ENCODE results near the gene NUAK1. TPM values are rescaled to one million over a fixed set of nuclear protein-coding genes. Genes with fewer than 3 reads are reported as not detected.

Gene NUAK1
- total and polyA plus RNA-seq, 2 experiments from 2014 or later = 5.4 to 16.9 TPM

- Mint-ChIP-seq H3K9me3 (no peaks in the 10 kb centered on the region; the same call in 2 of the 3 replicates), H3K36me3 (ENCODE audit: low read depth) (no peaks in the 10 kb centered on the region), H3K27me3 (ENCODE audit: insufficient read depth, low read depth, poor library complexity) (peaks cover 3% of the 10 kb centered on the region), H3K4me3 (no peak overlapping the region), H3K4me1 (no peaks in the 10 kb centered on the region; the same call in 1 of the 3 replicates), H3K27ac (no peak overlapping the region)
- H3K79me2 ChIP-seq (replicated peaks; ENCODE audit: insufficient read depth) = no peaks in the 10 kb centered on the region
- H3K27me3 ChIP-seq (ENCODE audit: insufficient read depth) = no peaks in the 10 kb centered on the region
- H3K4me3 ChIP-seq = no peak overlapping the region
- ATAC-seq (no peak), DNase-seq (ENCODE audit: low spot score) (no peak)
- H3K4me2 ChIP-seq = no peak overlapping the region
- no peaks in the 10 kb centered on the region for H4K20me1 ChIP-seq (replicated peaks; ENCODE audit: insufficient read depth)
- H3K9me2 ChIP-seq (ENCODE audit: insufficient read depth) = no peaks in the 10 kb centered on the region
- TF ChIP-seq CREB1 (CRISPR knock-in tag; IDR thresholded peaks at IDR 0.05; ENCODE audit: low read depth) = no peak
- no peaks in the 10 kb centered on the region for H3K36me3 ChIP-seq (ENCODE audit: insufficient read depth)
- H3K27ac ChIP-seq (ENCODE audit: low read depth) = no peak overlapping the region
- 0 out of 2 replicates have a peak overlapping the region, but pooled peaks have one; percentile 18 for H2AFZ ChIP-seq
- H3K4me1 ChIP-seq (ENCODE audit: insufficient read depth) = no peaks in the 10 kb centered on the region
- H3F3A ChIP-seq (replicated peaks; ENCODE audit: low read depth) = no peaks in the 10 kb centered on the region
Observed at GRCh38 chr12:106044773-106045172, 94.0 kb downstream of the NUAK1 start.

DNA sequence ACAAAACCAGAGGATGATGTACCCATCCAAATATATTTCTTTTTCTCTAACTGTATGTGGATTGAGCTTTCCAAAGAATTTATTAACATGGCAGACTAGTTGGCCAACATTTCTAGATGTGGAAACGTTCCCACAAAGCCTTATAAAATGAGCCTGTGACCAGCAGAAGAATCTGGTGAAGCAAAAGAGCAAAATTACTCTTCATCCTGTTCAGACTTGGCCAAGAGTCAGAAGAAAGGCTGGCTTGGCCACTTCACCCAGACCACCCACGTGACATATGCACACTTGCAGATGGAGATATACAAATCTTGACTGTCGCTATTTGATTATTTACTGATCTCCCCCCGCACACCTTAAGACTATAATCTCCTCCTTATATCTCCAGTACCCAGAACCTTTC lies 96.7 kb downstream of the NUAK1 start:
- H2AFZ ChIP-seq = no peak overlapping the region
- no peaks in the 10 kb centered on the region for H3K27me3 Mint-ChIP-seq (ENCODE audit: insufficient read depth, low read depth, poor library complexity)
- no peaks in the 10 kb centered on the region for H3F3A ChIP-seq (replicated peaks; ENCODE audit: low read depth)
- no peak overlapping the region for H3K27ac Mint-ChIP-seq
- H3K4me3 Mint-ChIP-seq = no peak overlapping the region
- H3K9me3 Mint-ChIP-seq = no peaks in the 10 kb centered on the region; the same call in 2 of the 3 replicates
- no peaks in the 10 kb centered on the region for H3K36me3 ChIP-seq (ENCODE audit: insufficient read depth)
- no peak overlapping the region for H3K27ac ChIP-seq (ENCODE audit: low read depth)
- no peak overlapping the region for H3K4me3 ChIP-seq
- no peaks in the 10 kb centered on the region for H3K4me1 Mint-ChIP-seq
- no peak overlapping the region for H3K4me2 ChIP-seq
- no peaks in the 10 kb centered on the region for H3K9me2 ChIP-seq (ENCODE audit: insufficient read depth)
- no peaks in the 10 kb centered on the region for H3K36me3 Mint-ChIP-seq (ENCODE audit: low read depth)
- H3K79me2 ChIP-seq (replicated peaks; ENCODE audit: insufficient read depth) = no peaks in the 10 kb centered on the region
- no peaks in the 10 kb centered on the region for H3K27me3 ChIP-seq (ENCODE audit: insufficient read depth)
- no peaks in the 10 kb centered on the region for H3K4me1 ChIP-seq (ENCODE audit: insufficient read depth)
- H4K20me1 ChIP-seq (replicated peaks; ENCODE audit: insufficient read depth) = no peaks in the 10 kb centered on the region
- DNase-seq (ENCODE audit: low spot score) (no peak), ATAC-seq (no peak)
- TF ChIP-seq, protein P1, sequence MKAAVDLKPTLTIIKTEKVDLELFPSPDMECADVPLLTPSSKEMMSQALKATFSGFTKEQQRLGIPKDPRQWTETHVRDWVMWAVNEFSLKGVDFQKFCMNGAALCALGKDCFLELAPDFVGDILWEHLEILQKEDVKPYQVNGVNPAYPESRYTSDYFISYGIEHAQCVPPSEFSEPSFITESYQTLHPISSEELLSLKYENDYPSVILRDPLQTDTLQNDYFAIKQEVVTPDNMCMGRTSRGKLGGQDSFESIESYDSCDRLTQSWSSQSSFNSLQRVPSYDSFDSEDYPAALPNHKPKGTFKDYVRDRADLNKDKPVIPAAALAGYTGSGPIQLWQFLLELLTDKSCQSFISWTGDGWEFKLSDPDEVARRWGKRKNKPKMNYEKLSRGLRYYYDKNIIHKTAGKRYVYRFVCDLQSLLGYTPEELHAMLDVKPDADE (IDR thresholded peaks at IDR 0.05) = no peak
- TF ChIP-seq STAT1 (IDR thresholded peaks at IDR 0.05; ENCODE audit: unreplicated experiment) = no peak
- TF ChIP-seq CREB1 (CRISPR knock-in tag; IDR thresholded peaks at IDR 0.05; ENCODE audit: low read depth) = no peak
- TF ChIP-seq NANOG (IDR thresholded peaks at IDR 0.05; ENCODE audit: borderline replicate concordance) = no peak
- TF ChIP-seq EZH2 (IDR thresholded peaks at IDR 0.05; ENCODE audit: low read depth, unreplicated experiment) = no peak
- TF ChIP-seq, protein P2, sequence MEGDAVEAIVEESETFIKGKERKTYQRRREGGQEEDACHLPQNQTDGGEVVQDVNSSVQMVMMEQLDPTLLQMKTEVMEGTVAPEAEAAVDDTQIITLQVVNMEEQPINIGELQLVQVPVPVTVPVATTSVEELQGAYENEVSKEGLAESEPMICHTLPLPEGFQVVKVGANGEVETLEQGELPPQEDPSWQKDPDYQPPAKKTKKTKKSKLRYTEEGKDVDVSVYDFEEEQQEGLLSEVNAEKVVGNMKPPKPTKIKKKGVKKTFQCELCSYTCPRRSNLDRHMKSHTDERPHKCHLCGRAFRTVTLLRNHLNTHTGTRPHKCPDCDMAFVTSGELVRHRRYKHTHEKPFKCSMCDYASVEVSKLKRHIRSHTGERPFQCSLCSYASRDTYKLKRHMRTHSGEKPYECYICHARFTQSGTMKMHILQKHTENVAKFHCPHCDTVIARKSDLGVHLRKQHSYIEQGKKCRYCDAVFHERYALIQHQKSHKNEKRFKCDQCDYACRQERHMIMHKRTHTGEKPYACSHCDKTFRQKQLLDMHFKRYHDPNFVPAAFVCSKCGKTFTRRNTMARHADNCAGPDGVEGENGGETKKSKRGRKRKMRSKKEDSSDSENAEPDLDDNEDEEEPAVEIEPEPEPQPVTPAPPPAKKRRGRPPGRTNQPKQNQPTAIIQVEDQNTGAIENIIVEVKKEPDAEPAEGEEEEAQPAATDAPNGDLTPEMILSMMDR (conservative IDR thresholded peaks at IDR 0.05; ENCODE audit: low read depth in 2 of 2) = no peak
- no peak for TF ChIP-seq ZNF114 (CRISPR knock-in tag; IDR thresholded peaks at IDR 0.05)
- no peak for TF ChIP-seq POLR2AphosphoS5 (IDR thresholded peaks at IDR 0.05; ENCODE audit: low read depth)
- no peak for TF ChIP-seq JUNB (IDR thresholded peaks at IDR 0.05; ENCODE audit: unreplicated experiment)

Measured in GM23338 (cell line).